ENCODE measurements around the gene DNAAF3.
"Not testable (repeated sequence)": the region's sequence is repeated elsewhere in the genome, so short reads cannot be mapped to it uniquely, and the experiment has no call there.

Gene DNAAF3

GRCh38 chr19:55166530-55167268 is at the start of gene DNAAF3:
DNAAF3 (minus strand) TSS chr19:55166613; CDS start chr19:55166413, 200 bp downstream.
- DNase-seq = peak; percentile 89

GRCh38 chr19:55213547-55213946 is 47.1 kb upstream of the DNAAF3 start:
- no peak for DNase-seq

GRCh38 chr19:55212447-55212846 is 46.0 kb upstream of the DNAAF3 start:
- DNase-seq = peak; percentile 21

- DNase-seq = no peak
Measured at GRCh38 chr19:55209693-55210472, 43.5 kb upstream of the DNAAF3 start.

- DNase-seq = no peak
Measured at GRCh38 chr19:55208880-55209692, 42.7 kb upstream of the DNAAF3 start, which contains the start of gene PTPRH. PTPRH (minus strand) TSS chr19:55209501; CDS start chr19:55209433, 68 bp downstream.

- DNase-seq = no peak
Measured at GRCh38 chr19:55206664-55207500, 40.5 kb upstream of the DNAAF3 start.

GRCh38 chr19:55202199-55202598 is 35.8 kb upstream of the DNAAF3 start:
- not testable (repeated sequence) for DNase-seq

GRCh38 chr19:55199620-55200204 is 33.3 kb upstream of the DNAAF3 start:
- DNase-seq = no peak

GRCh38 chr19:55198651-55199050 is 32.2 kb upstream of the DNAAF3 start:
- DNase-seq = no peak

- DNase-seq = no peak
Measured at GRCh38 chr19:55197528-55197927, 31.1 kb upstream of the DNAAF3 start.

- no peak for DNase-seq
Measured at GRCh38 chr19:55196803-55197202, 30.4 kb upstream of the DNAAF3 start.

GRCh38 chr19:55193481-55193880 is 27.1 kb upstream of the DNAAF3 start:
- no peak for DNase-seq

- no peak for DNase-seq
Measured at GRCh38 chr19:55189403-55189835, 23.0 kb upstream of the DNAAF3 start.

- DNase-seq = no peak
Measured at GRCh38 chr19:55188625-55189024, 22.2 kb upstream of the DNAAF3 start.

- DNase-seq = no peak
Measured at GRCh38 chr19:55186080-55186479, 19.7 kb upstream of the DNAAF3 start.

- DNase-seq = no peak
Measured at GRCh38 chr19:55181740-55182139, 15.3 kb upstream of the DNAAF3 start.

- no peak for DNase-seq
Measured at GRCh38 chr19:55179606-55180484, 13.4 kb upstream of the DNAAF3 start, which contains the start of gene SYT5. SYT5 (minus strand) TSS chr19:55180289; CDS start chr19:55179041, 1,248 bp downstream.

GRCh38 chr19:55178781-55179599 is 12.6 kb upstream of the DNAAF3 start:
- peak; percentile 53 for DNase-seq

- DNase-seq = no peak
Measured at GRCh38 chr19:55176076-55176475, 9.7 kb upstream of the DNAAF3 start.

Measured in NCI-H1048 (cell line).